Measurements from ENCODE around the gene SLC26A6.

- TF ChIP-seq MXI1 (conservative IDR thresholded peaks at IDR 0.05; ENCODE audit: poor library complexity, severe bottlenecking) (no peak), EZH2 (IDR thresholded peaks at IDR 0.05; ENCODE audit: borderline replicate concordance, insufficient read depth, low read length, poor library complexity, severe bottlenecking) (no peak), CTCF (IDR thresholded peaks at IDR 0.05; ENCODE audit: poor library complexity, severe bottlenecking) (no peak), REST (IDR thresholded peaks at IDR 0.05; ENCODE audit: borderline replicate concordance) (no peak), EP300 (conservative IDR thresholded peaks at IDR 0.05; ENCODE audit: poor library complexity, severe bottlenecking) (no peak), TAF1 (IDR thresholded peaks at IDR 0.05; ENCODE audit: low read depth) (no peak)
Observed at GRCh38 chr3:48599509-48600285, 35.6 kb downstream of the SLC26A6 start.
